IMR-90 (cell line): ENCODE data around the gene MAP2K6. TPM values are rescaled to one million over a fixed set of nuclear protein-coding genes. Genes with fewer than 3 reads are reported as not detected.

Source experiments
- ATAC-seq: fragments of 200-7000 bp; cut with Tn5 transposase; 2 replicates; pipeline ENCODE4 v1.9.1; 2020; ENCODE audit warnings: low read depth, mild to moderate bottlenecking, moderate library complexity
- BruUV-seq: library from RNA; stranded (reverse); fragments of 400-500 nt; replicated peaks from 2 replicates; lab custom pipeline; 2021; lab: Mats Ljungman, UMichigan
- CTCF ChIA-PET: fragments of 300-600 bp; formaldehyde crosslinking; extraction: SDS; loops from one replicate; lab custom pipeline; 2021; ENCODE audit warnings: antibody characterized with exemption; lab: Yijun Ruan, JAX
- POLR2A ChIA-PET: fragments of 300-600 bp; sonication (Branson Sonifier 250); formaldehyde crosslinking; loops from one replicate; lab custom pipeline; 2022; ENCODE audit warnings: antibody characterized with exemption; ENCODE audit not compliant: unreplicated experiment; lab: Charles Lee
- DNase-seq: peaks from one replicate; pipeline ENCODE4 v3.0.0; 2013
- H2AFZ ChIP-seq: replicated peaks from 2 replicates; pipeline ENCODE3; 2013; ENCODE audit warnings: low read length, mild to moderate bottlenecking; ENCODE audit not compliant: poor library complexity
- H2AK5ac ChIP-seq: 2 replicates; pipeline ENCODE4 v1.6.1; 2013; ENCODE audit warnings: low read depth, low read length, inconsistent platforms
- H2AK9ac ChIP-seq: replicated peaks from 2 replicates; pipeline ENCODE3; 2013; ENCODE audit warnings: mild to moderate bottlenecking, low read depth, low read length, moderate library complexity; ENCODE audit not compliant: poor library complexity
- H2BK120ac ChIP-seq: 2 replicates; pipeline ENCODE4 v1.6.1; 2013; ENCODE audit warnings: low read depth, low read length, inconsistent platforms
- H2BK15ac ChIP-seq: 3 replicates; pipeline ENCODE4 v1.6.1; 2013; ENCODE audit warnings: low read depth, low read length, inconsistent platforms
- H2BK20ac ChIP-seq: 2 replicates; pipeline ENCODE4 v1.6.1; 2013; ENCODE audit warnings: low read depth, mild to moderate bottlenecking, inconsistent platforms, low read length, moderate library complexity
- H2BK5ac ChIP-seq: 2 replicates; pipeline ENCODE4 v1.6.1; 2013; ENCODE audit warnings: mild to moderate bottlenecking, low read depth, low read length, inconsistent platforms; ENCODE audit not compliant: poor library complexity, severe bottlenecking
- H3K14ac ChIP-seq: replicated peaks from 2 replicates; pipeline ENCODE4 v1.6.1; 2013; ENCODE audit warnings: low read depth, low read length, inconsistent platforms
- H3K18ac ChIP-seq: 2 replicates; pipeline ENCODE4 v1.6.1; 2013; ENCODE audit warnings: low read depth, low read length, control low read depth
- H3K23ac ChIP-seq: 2 replicates; pipeline ENCODE4 v1.6.1; 2013; ENCODE audit warnings: low read depth, low read length, inconsistent platforms
- H3K27ac ChIP-seq: 2 replicates; pipeline ENCODE4 v1.5.1; 2013; ENCODE audit warnings: mild to moderate bottlenecking, control low read depth, low read length; ENCODE audit not compliant: insufficient read depth
- H3K27me3 ChIP-seq: 2 replicates; pipeline ENCODE4 v1.6.1; 2013; ENCODE audit warnings: low read length; ENCODE audit not compliant: control insufficient read depth, insufficient read depth
- H3K36me3 ChIP-seq: 2 replicates; pipeline ENCODE4 v1.6.1; 2013; ENCODE audit warnings: low read length, mixed read lengths; ENCODE audit not compliant: control insufficient read depth, insufficient read depth
- H3K4ac ChIP-seq: 2 replicates; pipeline ENCODE4 v1.6.1; 2013; ENCODE audit warnings: low read depth, low read length, inconsistent platforms
- H3K4me1 ChIP-seq: 2 replicates; pipeline ENCODE4 v1.6.1; 2013; ENCODE audit warnings: low read length, mixed read lengths; ENCODE audit not compliant: control insufficient read depth, insufficient read depth
- H3K4me2 ChIP-seq: 2 replicates; pipeline ENCODE4 v1.6.1; 2013; ENCODE audit warnings: low read depth, mild to moderate bottlenecking, control low read depth, low read length, moderate library complexity
- H3K4me3 ChIP-seq: 2 replicates; pipeline ENCODE4 v1.5.1; 2013; ENCODE audit warnings: low read depth, mild to moderate bottlenecking, control low read depth, low read length, moderate library complexity; ENCODE audit not compliant: insufficient read depth
- H3K56ac ChIP-seq: 2 replicates; pipeline ENCODE4 v1.6.1; 2013; ENCODE audit warnings: low read length, inconsistent platforms; ENCODE audit not compliant: insufficient read depth; ENCODE audit errors: extremely low read depth
- H3K79me1 ChIP-seq, 2 experiments: 2 replicates each; pipeline ENCODE4 v1.6.1; 2013; ENCODE audit warnings: low read length in 2 of 2, inconsistent platforms in 1 of 2, low read depth in 1 of 2
- H3K9ac ChIP-seq: 2 replicates; pipeline ENCODE4 v1.6.1; 2013; ENCODE audit warnings: low read depth, low read length, control low read depth
- H3K9me1 ChIP-seq: 2 replicates; pipeline ENCODE4 v1.6.1; 2013; ENCODE audit warnings: low read length, inconsistent platforms; ENCODE audit not compliant: insufficient read depth
- H3K9me3 ChIP-seq: 2 replicates; pipeline ENCODE4 v1.6.1; 2013; ENCODE audit warnings: low read length; ENCODE audit not compliant: control insufficient read depth, insufficient read depth
- H4K20me1 ChIP-seq: 2 replicates; pipeline ENCODE4 v1.6.1; 2013; ENCODE audit warnings: low read length, inconsistent platforms; ENCODE audit not compliant: insufficient read depth
- H4K5ac ChIP-seq: 2 replicates; pipeline ENCODE4 v1.6.1; 2013; ENCODE audit warnings: mild to moderate bottlenecking, low read depth, low read length, control low read depth
- H4K8ac ChIP-seq, 2 experiments: 2 replicates each; pipeline ENCODE4 v1.6.1; 2013; ENCODE audit warnings: low read depth in 2 of 2, low read length in 2 of 2, control low read depth in 1 of 2, inconsistent platforms in 1 of 2
- H4K91ac ChIP-seq: 2 replicates; pipeline ENCODE4 v1.6.1; 2013; ENCODE audit warnings: low read depth, low read length, inconsistent platforms; ENCODE audit not compliant: insufficient read depth
- RCOR1 ChIP-seq: IDR thresholded peaks from 2 replicates; pipeline ENCODE4 v1.6.1; 2012; ENCODE audit warnings: mild to moderate bottlenecking, low read length, improper control_type of control experiment; ENCODE audit not compliant: insufficient replicate concordance
- WGBS, 2 experiments: methylation state at CpG; one replicate each; pipeline versions ENCODE4 v1.1.5 to v1.1.7; 2013; ENCODE audit warnings: missing lambda C conversion rate in 2 of 2; ENCODE audit not compliant: insufficient read length in 1 of 2; ENCODE audit errors: extremely low coverage in 2 of 2; 5-methylcytosine and 5-hydroxymethylcytosine counted together
- dilution Hi-C: fragments of 300-500 bp; cut with HindIII; formaldehyde crosslinking; loops from one replicate; pipeline ENCODE4 v1.14.3; 2018; ENCODE audit warnings: low sequenced_read_pairs; ENCODE audit not compliant: unreplicated experiment
- in situ Hi-C: fragments of 300-500 bp; cut with MboI; formaldehyde crosslinking; loops from 3 replicates; pipeline ENCODE4 v1.14.3; 2019; ENCODE audit warnings: low sequenced_read_pairs, inconsistent platforms, mixed read lengths
- intact Hi-C: fragments of 100-400 bp; cut with micrococcal nuclease; formaldehyde crosslinking; loops from 2 replicates; pipeline ENCODE4 v1.10.0; 2022
- polyA plus RNA-seq, 3 experiments: library from polyadenylated mRNA; depleted of rRNA; stranded (reverse); fragments of >200 nt; gene quantifications; 2 replicates each; pipeline ENCODE4 v1.2.3, GENCODE V29; 2012; ENCODE audit warnings: low replicate concordance in 1 of 3
- total RNA-seq: library from RNA; depleted of rRNA; stranded (reverse); fragments of >200 nt; gene quantifications from 2 replicates; pipeline ENCODE4 v1.2.3, GENCODE V29; 2012

MAP2K6 gene
- total and polyA plus RNA-seq, 2 of the 4 experiments (the other 2 are of a cell fraction), result 2.4 to 5.7 TPM

- Histone ChIP-seq H3K9me1 (peaks cover 7% of the 10 kb centered on the region), H3K9me3 (no peaks in the 10 kb centered on the region), H3K27ac (no peak overlapping the region), H4K8ac (no peak overlapping the region), H2AFZ (no peak overlapping the region), H3K36me3 (no peaks in the 10 kb centered on the region), H2BK120ac (peak overlapping the region; percentile 57; the same call in 1 of the 2 replicates), H2AK9ac (no peak overlapping the region), H2BK5ac (no peak overlapping the region), H4K91ac (no peak overlapping the region), H3K18ac (peak overlapping the region; percentile 81; the same call in 1 of the 2 replicates), H3K56ac (no peak overlapping the region), H2AK5ac (no peak overlapping the region), H3K14ac (0 out of 2 replicates have a peak overlapping the region, but pooled peaks have one; percentile 48), H4K5ac (no peak overlapping the region), H2BK15ac (no peak overlapping the region; the same call in 2 of the 3 replicates), H3K4me1 (peaks cover 15% of the 10 kb centered on the region), H3K23ac (no peak overlapping the region), H3K4me2 (no peak overlapping the region), H3K27me3 (no peaks in the 10 kb centered on the region), H3K4ac (peak overlapping the region; percentile 4; the same call in 1 of the 2 replicates), H3K79me1 (no peaks in the 10 kb centered on the region), H4K20me1 (no peaks in the 10 kb centered on the region), H2BK20ac (peak overlapping the region; percentile 26; the same call in 1 of the 2 replicates), H3K9ac (no peak overlapping the region), H3K4me3 (no peak overlapping the region)
- no peak for ATAC-seq
- BruUV-seq, result no TSS peak
- TF ChIP-seq RCOR1, result no peak
- in situ Hi-C loops, result no loop called here
- intact Hi-C loops, result loop anchor here (10.0 kb wide), 1 partner anchor 76 kb away; no protein-coding TSS in a partner anchor
- POLR2A ChIA-PET, result no interaction called here
- 83% methylated on average over 1 of the region's 4 CpGs; no CpG with 5 or more reads in 1 of the 2 experiments for WGBS, 2 experiments
- dilution Hi-C loops, result no loop called here
- CTCF ChIA-PET, result no interaction called here
- no peak for DNase-seq
These were observed 164.0 kb downstream of the MAP2K6 start for GRCh38 chr17:69578385-69578936.
